SK-N-SH (cell line): Measurements from ENCODE around the gene ARCN1. TPM values are rescaled to one million over a fixed set of nuclear protein-coding genes. Genes with fewer than 3 reads are reported as not detected.

Experiments
- CHD2 ChIP-seq: fragments of 150-350 bp; IDR thresholded peaks from 2 replicates; pipeline ENCODE4 v1.6.1; 2018; ENCODE audit warnings: low read length; ENCODE audit not compliant: partially characterized antibody
- ELF1 ChIP-seq: IDR thresholded peaks from 2 replicates; pipeline ENCODE4 v1.4.0; 2012
- EP300 ChIP-seq, 2 experiments: IDR thresholded peaks; 2 replicates each; pipeline versions ENCODE4 v1.4.0 to v1.6.1; 2012; ENCODE audit warnings: borderline replicate concordance in 1 of 2, low read depth in 1 of 2, low read length in 1 of 2
- EZH2phosphoT487 ChIP-seq: fragments of 200-600 bp; sonication (generic); IDR thresholded peaks from 2 replicates; pipeline ENCODE4 v1.6.1; 2017; ENCODE audit warnings: low read depth, mixed run types, mild to moderate bottlenecking, antibody characterized with exemption, moderate library complexity, borderline replicate concordance
- FOXJ3 ChIP-seq: sonication (generic); formaldehyde crosslinking; IDR thresholded peaks from 2 replicates; pipeline ENCODE4 v1.5.1; 2020; ENCODE audit warnings: mild to moderate bottlenecking, missing genetic modification reagents
- FOXM1 ChIP-seq: IDR thresholded peaks from 2 replicates; pipeline ENCODE4 v1.4.0; 2012; ENCODE audit warnings: low read depth, mild to moderate bottlenecking
- GABPA ChIP-seq: IDR thresholded peaks from 2 replicates; pipeline ENCODE4 v1.4.0; 2012; ENCODE audit warnings: low read depth, mild to moderate bottlenecking
- GATA2 ChIP-seq: sonication (generic); formaldehyde crosslinking; IDR thresholded peaks from 2 replicates; pipeline ENCODE4 v1.5.0; 2020; ENCODE audit warnings: mild to moderate bottlenecking, missing genetic modification reagents
- JUND ChIP-seq: IDR thresholded peaks from 2 replicates; pipeline ENCODE4 v1.4.0; 2012
- MAX ChIP-seq: IDR thresholded peaks from 2 replicates; pipeline ENCODE4 v1.4.0; 2012; ENCODE audit warnings: low read depth
- MEF2A ChIP-seq: IDR thresholded peaks from 2 replicates; pipeline ENCODE4 v1.4.0; 2012; ENCODE audit warnings: low read depth, borderline replicate concordance
- NFIC ChIP-seq: IDR thresholded peaks from 2 replicates; pipeline ENCODE4 v1.4.0; 2012; ENCODE audit warnings: borderline replicate concordance
- NRF1 ChIP-seq: IDR thresholded peaks from 2 replicates; pipeline ENCODE4 v1.6.1; 2012; ENCODE audit warnings: low read depth, mild to moderate bottlenecking, low read length
- RAD21 ChIP-seq: IDR thresholded peaks from 2 replicates; pipeline ENCODE4 v1.6.1; 2012; ENCODE audit warnings: mild to moderate bottlenecking, low read length
- RFX5 ChIP-seq: IDR thresholded peaks from 2 replicates; pipeline ENCODE4 v1.6.1; 2012; ENCODE audit warnings: mild to moderate bottlenecking, improper control_type of control experiment, low read length
- SMC3 ChIP-seq: IDR thresholded peaks from 2 replicates; pipeline ENCODE4 v1.6.1; 2012; ENCODE audit warnings: low read depth, low read length, improper control_type of control experiment
- TAF1 ChIP-seq: IDR thresholded peaks from 2 replicates; pipeline ENCODE4 v1.6.1; 2012; ENCODE audit warnings: low read depth, mild to moderate bottlenecking, low read length, moderate library complexity, borderline replicate concordance
- TCF12 ChIP-seq: IDR thresholded peaks from 2 replicates; pipeline ENCODE4 v1.4.0; 2012
- USF1 ChIP-seq: IDR thresholded peaks from 2 replicates; pipeline ENCODE4 v1.4.0; 2012; ENCODE audit warnings: low read depth, borderline replicate concordance
- USF2 ChIP-seq: fragments of 150-350 bp; IDR thresholded peaks from 2 replicates; pipeline ENCODE4 v1.6.1; 2017; ENCODE audit warnings: antibody characterized with exemption, low read length, low read depth, borderline replicate concordance
- YY1 ChIP-seq: IDR thresholded peaks from 2 replicates; pipeline ENCODE4 v1.4.0; 2012; ENCODE audit warnings: low read depth, mild to moderate bottlenecking
- ZBTB33 ChIP-seq: IDR thresholded peaks from 2 replicates; pipeline ENCODE4 v1.4.0; 2012; ENCODE audit warnings: low read depth, borderline replicate concordance
- polyA plus RNA-seq, 3 experiments: library from polyadenylated mRNA; depleted of rRNA; stranded (reverse); fragments of >200 nt; gene quantifications; 2 replicates each; pipeline ENCODE4 v1.2.3, GENCODE V29; 2012

ARCN1 gene
- polyA plus RNA-seq, 1 of the 3 experiments (the other 2 are of a cell fraction), result 128 TPM

- TF ChIP-seq NRF1 (no peak), FOXM1 (no peak), YY1 (peak; percentile 62), ELF1 (no peak), TCF12 (no peak), MEF2A (no peak), USF2 (no peak), GATA2 (CRISPR knock-in tag) (no peak), JUND (no peak), USF1 (no peak), RAD21 (no peak), SMC3 (no peak), NFIC (no peak), TAF1 (no peak; the same call in 1 of the 2 replicates), RFX5 (no peak), EZH2phosphoT487 (no peak), ZBTB33 (0 out of 2 replicates have a peak, but pooled peaks have one; percentile 11), GABPA (no peak), FOXJ3 (CRISPR knock-in tag) (no peak), MAX (peak; percentile 42; the same call in 1 of the 2 replicates), CHD2 (peak; percentile 41), EP300 (IDR thresholded peaks at IDR 0.05; ENCODE audit: borderline replicate concordance in 1 of 2, low read depth in 1 of 2, low read length in 1 of 2) (no peak)
These were observed 41.3 kb upstream of the ARCN1 start, which contains the start of gene TMEM25 (continued) for GRCh38 chr11:118530683-118531596.
